HepG2 (cell line): ENCODE results near the gene MED4. TPM values are rescaled to one million over a fixed set of nuclear protein-coding genes. Genes with fewer than 3 reads are reported as not detected.

ENCODE experiments used
- CEBPB ChIP-seq: IDR thresholded peaks from 2 replicates; pipeline ENCODE4 v1.6.1; 2011; ENCODE audit warnings: low read depth, low read length, improper control_type of control experiment, borderline replicate concordance
- CEBPG ChIP-seq: IDR thresholded peaks from 2 replicates; pipeline ENCODE4 v1.6.1; 2016
- DMAP1 ChIP-seq: IDR thresholded peaks from 2 replicates; pipeline ENCODE4 v1.6.1; 2016
- FOXP1 ChIP-seq, 2 experiments: fragments of 450-650 bp in 1 of 2; IDR thresholded peaks; 2 replicates each; pipeline ENCODE4 v1.6.1; 2017 to 2018; ENCODE audit warnings: antibody characterized with exemption in 1 of 2
- NCOA2 ChIP-seq: sonication (generic); formaldehyde crosslinking; IDR thresholded peaks from 2 replicates; pipeline ENCODE4 v1.8.0; 2022; ENCODE audit warnings: inconsistent platforms
- SOX5 ChIP-seq: IDR thresholded peaks from 2 replicates; pipeline ENCODE4 v1.6.1; 2016; ENCODE audit warnings: borderline replicate concordance
- STAG1 ChIP-seq: sonication (generic); formaldehyde crosslinking; IDR thresholded peaks from 2 replicates; pipeline ENCODE4 v1.4.0; 2020; ENCODE audit warnings: missing genetic modification reagents
- ZBTB42 ChIP-seq: sonication (generic); formaldehyde crosslinking; IDR thresholded peaks from 2 replicates; pipeline ENCODE4 v1.5.0; 2020; ENCODE audit warnings: mild to moderate bottlenecking, missing genetic modification reagents
- ZBTB7B ChIP-seq: sonication (generic); formaldehyde crosslinking; IDR thresholded peaks from 2 replicates; pipeline ENCODE4 v1.4.0; 2020; ENCODE audit warnings: missing genetic modification reagents
- ZKSCAN8 ChIP-seq: IDR thresholded peaks from 2 replicates; pipeline ENCODE4 v1.6.1; 2016; ENCODE audit warnings: borderline replicate concordance, missing genetic modification reagents, missing compliant biosample characterization
- ZNF3 ChIP-seq: IDR thresholded peaks from 2 replicates; pipeline ENCODE4 v1.7.0; 2017; ENCODE audit warnings: inconsistent platforms
- ZNF709 ChIP-seq: sonication (generic); formaldehyde crosslinking; IDR thresholded peaks from 2 replicates; pipeline ENCODE4 v1.5.0; 2020; ENCODE audit warnings: mild to moderate bottlenecking, missing genetic modification reagents
- polyA plus RNA-seq, 8 experiments: library from polyadenylated mRNA; depleted of rRNA in 3 of 8; stranded (reverse) in 7 of 8; unstranded in 1 of 8; fragments of >200 nt; fragmentation: Illumina TruSeq in 4 of 8; extraction: Trizol in 4 of 8; gene quantifications; 2 replicates each; pipeline versions ENCODE4 v1.2.1 to v1.2.3, GENCODE V29; 2011 to 2016; ENCODE audit warnings: low read depth in 4 of 8, missing spikeins in 1 of 8, mixed read lengths in 1 of 8; ENCODE audit not compliant: insufficient read depth in 1 of 8
- total RNA-seq, 5 experiments: library from RNA; depleted of rRNA; stranded (reverse); fragments of >200 nt; fragmentation: Illumina TruSeq; extraction: Trizol; gene quantifications; 2 replicates each; pipeline ENCODE4 v1.2.3, GENCODE V29; 2016; ENCODE audit warnings: low read depth in 1 of 5
- TF ChIP-seq, protein P1 (sequence below): sonication (generic); formaldehyde crosslinking; IDR thresholded peaks from 2 replicates; pipeline ENCODE4 v1.4.0; 2020; ENCODE audit warnings: missing genetic modification reagents
- TF ChIP-seq, protein P2 (sequence below): sonication (generic); formaldehyde crosslinking; IDR thresholded peaks from 2 replicates; pipeline ENCODE4 v1.9.0; 2022; ENCODE audit warnings: low read depth, missing genetic modification reagents
- TF ChIP-seq, protein P3 (sequence below): sonication (generic); formaldehyde crosslinking; IDR thresholded peaks from 2 replicates; pipeline ENCODE4 v1.5.1; 2020; ENCODE audit warnings: mild to moderate bottlenecking, missing genetic modification reagents
- TF ChIP-seq, protein P4 (sequence below): sonication (generic); formaldehyde crosslinking; IDR thresholded peaks from 2 replicates; pipeline ENCODE4 v1.8.0; 2022; ENCODE audit warnings: mild to moderate bottlenecking, missing genetic modification reagents; ENCODE audit not compliant: insufficient replicate concordance
- TF ChIP-seq, protein P5 (sequence below): sonication (generic); formaldehyde crosslinking; IDR thresholded peaks from 2 replicates; pipeline ENCODE4 v1.4.0; 2020; ENCODE audit warnings: missing genetic modification reagents
- TF ChIP-seq, protein P6 (sequence below): IDR thresholded peaks from 2 replicates; pipeline ENCODE4 v1.6.1; 2012; ENCODE audit warnings: low read depth, low read length, improper control_type of control experiment

Gene MED4
- total and polyA plus RNA-seq, 2 of the 13 experiments (the other 11 are each of a cell fraction or from before 2014, with no cell fraction given) = 49.4 to 57.8 TPM

DNA sequence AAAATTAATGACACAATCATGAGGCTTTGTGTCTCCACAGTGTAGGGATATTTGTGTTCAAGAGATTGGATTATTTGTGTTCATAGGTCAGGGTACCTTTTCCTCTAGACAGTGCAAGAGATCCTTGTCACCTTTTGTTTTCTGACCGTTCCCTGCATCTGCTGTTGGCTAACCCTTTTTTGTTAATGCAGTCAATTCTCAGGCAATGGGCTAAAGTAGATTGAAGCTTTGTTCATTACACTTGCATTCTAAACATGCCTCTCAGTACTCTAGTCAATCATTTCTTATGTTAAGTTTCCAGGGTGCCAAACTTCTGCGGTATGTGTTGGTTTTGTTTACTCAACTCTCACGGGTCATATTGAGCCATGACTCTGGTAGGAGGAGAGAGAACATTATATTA, 1.8 kb upstream of the MED4 start (continued):
- 0 out of 2 replicates have a peak, but pooled peaks have one; percentile 38 for TF ChIP-seq ZBTB7B (CRISPR knock-in tag)
- peak; percentile 81; the same call in 1 of the 2 replicates for TF ChIP-seq ZNF3 (CRISPR knock-in tag)
- TF ChIP-seq, protein P1, sequence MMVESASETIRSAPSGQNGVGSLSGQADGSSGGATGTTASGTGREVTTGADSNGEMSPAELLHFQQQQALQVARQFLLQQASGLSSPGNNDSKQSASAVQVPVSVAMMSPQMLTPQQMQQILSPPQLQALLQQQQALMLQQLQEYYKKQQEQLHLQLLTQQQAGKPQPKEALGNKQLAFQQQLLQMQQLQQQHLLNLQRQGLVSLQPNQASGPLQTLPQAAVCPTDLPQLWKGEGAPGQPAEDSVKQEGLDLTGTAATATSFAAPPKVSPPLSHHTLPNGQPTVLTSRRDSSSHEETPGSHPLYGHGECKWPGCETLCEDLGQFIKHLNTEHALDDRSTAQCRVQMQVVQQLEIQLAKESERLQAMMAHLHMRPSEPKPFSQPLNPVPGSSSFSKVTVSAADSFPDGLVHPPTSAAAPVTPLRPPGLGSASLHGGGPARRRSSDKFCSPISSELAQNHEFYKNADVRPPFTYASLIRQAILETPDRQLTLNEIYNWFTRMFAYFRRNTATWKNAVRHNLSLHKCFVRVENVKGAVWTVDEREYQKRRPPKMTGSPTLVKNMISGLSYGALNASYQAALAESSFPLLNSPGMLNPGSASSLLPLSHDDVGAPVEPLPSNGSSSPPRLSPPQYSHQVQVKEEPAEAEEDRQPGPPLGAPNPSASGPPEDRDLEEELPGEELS (CRISPR knock-in tag) = peak; percentile 74
- TF ChIP-seq CEBPG (CRISPR knock-in tag) = peak; percentile 61; the same call in 1 of the 2 replicates
- TF ChIP-seq FOXP1 (IDR thresholded peaks at IDR 0.05) = no peak
- peak; percentile 58; the same call in 1 of the 2 replicates for TF ChIP-seq FOXP1 (CRISPR knock-in tag; IDR thresholded peaks at IDR 0.05)
- TF ChIP-seq, protein P2, sequence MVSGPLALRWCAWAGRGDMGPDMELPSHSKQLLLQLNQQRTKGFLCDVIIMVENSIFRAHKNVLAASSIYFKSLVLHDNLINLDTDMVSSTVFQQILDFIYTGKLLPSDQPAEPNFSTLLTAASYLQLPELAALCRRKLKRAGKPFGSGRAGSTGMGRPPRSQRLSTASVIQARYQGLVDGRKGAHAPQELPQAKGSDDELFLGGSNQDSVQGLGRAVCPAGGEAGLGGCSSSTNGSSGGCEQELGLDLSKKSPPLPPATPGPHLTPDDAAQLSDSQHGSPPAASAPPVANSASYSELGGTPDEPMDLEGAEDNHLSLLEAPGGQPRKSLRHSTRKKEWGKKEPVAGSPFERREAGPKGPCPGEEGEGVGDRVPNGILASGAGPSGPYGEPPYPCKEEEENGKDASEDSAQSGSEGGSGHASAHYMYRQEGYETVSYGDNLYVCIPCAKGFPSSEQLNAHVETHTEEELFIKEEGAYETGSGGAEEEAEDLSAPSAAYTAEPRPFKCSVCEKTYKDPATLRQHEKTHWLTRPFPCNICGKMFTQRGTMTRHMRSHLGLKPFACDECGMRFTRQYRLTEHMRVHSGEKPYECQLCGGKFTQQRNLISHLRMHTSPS (CRISPR knock-in tag) = no peak
- TF ChIP-seq SOX5 = peak; percentile 74
- no peak for TF ChIP-seq ZBTB42 (CRISPR knock-in tag)
- TF ChIP-seq ZKSCAN8 (CRISPR knock-in tag) = peak; percentile 64; the same call in 1 of the 2 replicates
- TF ChIP-seq, protein P3, sequence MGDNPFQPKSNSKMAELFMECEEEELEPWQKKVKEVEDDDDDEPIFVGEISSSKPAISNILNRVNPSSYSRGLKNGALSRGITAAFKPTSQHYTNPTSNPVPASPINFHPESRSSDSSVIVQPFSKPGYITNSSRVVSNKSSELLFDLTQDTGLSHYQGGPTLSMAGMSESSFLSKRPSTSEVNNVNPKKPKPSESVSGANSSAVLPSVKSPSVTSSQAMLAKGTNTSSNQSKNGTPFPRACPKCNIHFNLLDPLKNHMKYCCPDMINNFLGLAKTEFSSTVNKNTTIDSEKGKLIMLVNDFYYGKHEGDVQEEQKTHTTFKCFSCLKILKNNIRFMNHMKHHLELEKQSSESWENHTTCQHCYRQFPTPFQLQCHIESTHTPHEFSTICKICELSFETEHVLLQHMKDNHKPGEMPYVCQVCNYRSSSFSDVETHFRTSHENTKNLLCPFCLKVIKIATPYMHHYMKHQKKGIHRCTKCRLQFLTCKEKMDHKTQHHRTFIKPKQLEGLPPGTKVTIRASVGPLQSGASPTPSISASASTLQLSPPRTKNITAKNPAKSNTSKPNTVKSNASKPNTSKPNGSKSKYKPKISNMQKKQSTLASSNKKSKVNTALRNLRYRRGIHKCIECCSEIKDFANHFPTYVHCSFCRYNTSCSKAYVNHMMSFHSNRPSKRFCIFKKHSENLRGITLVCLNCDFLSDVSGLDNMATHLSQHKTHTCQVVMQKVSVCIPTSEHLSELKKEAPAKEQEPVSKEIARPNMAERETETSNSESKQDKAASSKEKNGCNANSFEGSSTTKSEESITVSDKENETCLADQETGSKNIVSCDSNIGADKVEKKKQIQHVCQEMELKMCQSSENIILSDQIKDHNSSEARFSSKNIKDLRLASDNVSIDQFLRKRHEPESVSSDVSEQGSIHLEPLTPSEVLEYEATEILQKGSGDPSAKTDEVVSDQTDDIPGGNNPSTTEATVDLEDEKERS (CRISPR knock-in tag) = 0 out of 2 replicates have a peak, but pooled peaks have one; percentile 57
- TF ChIP-seq, protein P4, sequence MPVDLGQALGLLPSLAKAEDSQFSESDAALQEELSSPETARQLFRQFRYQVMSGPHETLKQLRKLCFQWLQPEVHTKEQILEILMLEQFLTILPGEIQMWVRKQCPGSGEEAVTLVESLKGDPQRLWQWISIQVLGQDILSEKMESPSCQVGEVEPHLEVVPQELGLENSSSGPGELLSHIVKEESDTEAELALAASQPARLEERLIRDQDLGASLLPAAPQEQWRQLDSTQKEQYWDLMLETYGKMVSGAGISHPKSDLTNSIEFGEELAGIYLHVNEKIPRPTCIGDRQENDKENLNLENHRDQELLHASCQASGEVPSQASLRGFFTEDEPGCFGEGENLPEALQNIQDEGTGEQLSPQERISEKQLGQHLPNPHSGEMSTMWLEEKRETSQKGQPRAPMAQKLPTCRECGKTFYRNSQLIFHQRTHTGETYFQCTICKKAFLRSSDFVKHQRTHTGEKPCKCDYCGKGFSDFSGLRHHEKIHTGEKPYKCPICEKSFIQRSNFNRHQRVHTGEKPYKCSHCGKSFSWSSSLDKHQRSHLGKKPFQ (CRISPR knock-in tag) = no peak
- TF ChIP-seq CEBPB = no peak
- no peak; the same call in 1 of the 2 replicates for TF ChIP-seq DMAP1 (CRISPR knock-in tag)
- no peak for TF ChIP-seq ZNF709
- peak; percentile 9; the same call in 1 of the 2 replicates for TF ChIP-seq STAG1 (CRISPR knock-in tag)
- TF ChIP-seq, protein P5, sequence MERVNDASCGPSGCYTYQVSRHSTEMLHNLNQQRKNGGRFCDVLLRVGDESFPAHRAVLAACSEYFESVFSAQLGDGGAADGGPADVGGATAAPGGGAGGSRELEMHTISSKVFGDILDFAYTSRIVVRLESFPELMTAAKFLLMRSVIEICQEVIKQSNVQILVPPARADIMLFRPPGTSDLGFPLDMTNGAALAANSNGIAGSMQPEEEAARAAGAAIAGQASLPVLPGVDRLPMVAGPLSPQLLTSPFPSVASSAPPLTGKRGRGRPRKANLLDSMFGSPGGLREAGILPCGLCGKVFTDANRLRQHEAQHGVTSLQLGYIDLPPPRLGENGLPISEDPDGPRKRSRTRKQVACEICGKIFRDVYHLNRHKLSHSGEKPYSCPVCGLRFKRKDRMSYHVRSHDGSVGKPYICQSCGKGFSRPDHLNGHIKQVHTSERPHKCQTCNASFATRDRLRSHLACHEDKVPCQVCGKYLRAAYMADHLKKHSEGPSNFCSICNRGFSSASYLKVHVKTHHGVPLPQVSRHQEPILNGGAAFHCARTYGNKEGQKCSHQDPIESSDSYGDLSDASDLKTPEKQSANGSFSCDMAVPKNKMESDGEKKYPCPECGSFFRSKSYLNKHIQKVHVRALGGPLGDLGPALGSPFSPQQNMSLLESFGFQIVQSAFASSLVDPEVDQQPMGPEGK (CRISPR knock-in tag) = no peak
- TF ChIP-seq NCOA2 (CRISPR knock-in tag) = peak; percentile 16; the same call in 1 of the 2 replicates
- TF ChIP-seq, protein P6, sequence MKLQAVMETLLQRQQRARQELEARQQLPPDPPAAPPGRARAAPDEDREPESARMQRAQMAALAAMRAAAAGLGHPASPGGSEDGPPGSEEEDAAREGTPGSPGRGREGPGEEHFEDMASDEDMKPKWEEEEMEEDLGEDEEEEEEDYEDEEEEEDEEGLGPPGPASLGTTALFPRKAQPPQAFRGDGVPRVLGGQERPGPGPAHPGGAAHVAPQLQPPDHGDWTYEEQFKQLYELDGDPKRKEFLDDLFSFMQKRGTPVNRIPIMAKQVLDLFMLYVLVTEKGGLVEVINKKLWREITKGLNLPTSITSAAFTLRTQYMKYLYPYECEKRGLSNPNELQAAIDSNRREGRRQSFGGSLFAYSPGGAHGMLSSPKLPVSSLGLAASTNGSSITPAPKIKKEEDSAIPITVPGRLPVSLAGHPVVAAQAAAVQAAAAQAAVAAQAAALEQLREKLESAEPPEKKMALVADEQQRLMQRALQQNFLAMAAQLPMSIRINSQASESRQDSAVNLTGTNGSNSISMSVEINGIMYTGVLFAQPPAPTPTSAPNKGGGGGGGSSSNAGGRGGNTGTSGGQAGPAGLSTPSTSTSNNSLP = 0 out of 2 replicates have a peak, but pooled peaks have one; percentile 19
